GM12878 (cell line): ENCODE data around the gene ODF2L. TPM values are rescaled to one million over a fixed set of nuclear protein-coding genes. Genes with fewer than 3 reads are reported as not detected.
A peak's percentile ranks its signal among the peaks of the same experiment; 100 is the strongest.

Source experiments
- ATAC-seq: fragments of 200-7000 bp; cut with Tn5 transposase; 3 replicates; pipeline ENCODE4 v1.9.1; 2020; ENCODE audit warnings: mild to moderate bottlenecking, moderate library complexity
- BruUV-seq: library from RNA; stranded (reverse); fragments of 400-500 nt; replicated peaks from 2 replicates; lab custom pipeline; 2021; lab: Mats Ljungman, UMichigan
- CTCF ChIA-PET: fragments of 300-600 bp; sonication (Branson Sonifier 250); formaldehyde crosslinking; extraction: SDS; loops from one replicate; lab custom pipeline; 2021; ENCODE audit warnings: inconsistent platforms; lab: Yijun Ruan, JAX
- POLR2A ChIA-PET: fragments of 350-600 bp; formaldehyde crosslinking; extraction: SDS; loops from one replicate; lab custom pipeline; 2021; ENCODE audit warnings: inconsistent platforms; lab: Charles Lee
- RAD21 ChIA-PET: fragments of 300-600 bp; sonication (Branson Sonifier 250); formaldehyde crosslinking; loops from one replicate; lab custom pipeline; 2023; ENCODE audit warnings: antibody characterized with exemption; ENCODE audit not compliant: unreplicated experiment; lab: Charles Lee
- SMC1A ChIA-PET: fragments of 300-600 bp; sonication (Branson Sonifier 250); formaldehyde crosslinking; loops from one replicate; lab custom pipeline; 2023; ENCODE audit not compliant: unreplicated experiment, uncharacterized antibody; lab: Charles Lee
- DNase-seq: peaks from one replicate; pipeline ENCODE4 v3.0.0-alpha.2; 2011; ENCODE audit warnings: low read depth, low spot score
- FAIRE-seq: peaks from 3 replicates; lab custom pipeline; 2011; peaks lifted over from hg19 to GRCh38; lab: Jason Lieb, UNC
- H2AFZ ChIP-seq: 2 replicates; pipeline ENCODE4 v1.6.0; 2011; ENCODE audit warnings: low read depth, low read length, control low read depth; ENCODE audit not compliant: control insufficient read depth
- H3K27ac ChIP-seq: 2 replicates; pipeline ENCODE4 v1.5.1; 2011; ENCODE audit warnings: control low read depth; ENCODE audit not compliant: control insufficient read depth, insufficient read depth
- H3K27me3 ChIP-seq, 2 experiments: replicated peaks in 1 of 2; 2 replicates each; pipeline versions ENCODE4 v1.6.0 to v1.6.1; 2011; ENCODE audit warnings: low read length in 1 of 2; ENCODE audit not compliant: control insufficient read depth in 2 of 2, insufficient read depth in 2 of 2
- H3K36me3 ChIP-seq, 2 experiments: 2 replicates each; pipeline ENCODE4 v1.5.1; 2011; ENCODE audit warnings: low read length in 1 of 2; ENCODE audit not compliant: control insufficient read depth in 2 of 2, insufficient read depth in 2 of 2
- H3K4me1 ChIP-seq: 2 replicates; pipeline ENCODE4 v1.6.1; 2011; ENCODE audit warnings: mild to moderate bottlenecking, low read length, moderate library complexity, mixed read lengths; ENCODE audit not compliant: control insufficient read depth, insufficient read depth
- H3K4me2 ChIP-seq: 2 replicates; pipeline ENCODE4 v1.6.0; 2011; ENCODE audit warnings: control low read depth; ENCODE audit not compliant: control insufficient read depth, insufficient read depth
- H3K4me3 ChIP-seq: fragments of 200-600 bp; sonication (generic); 2 replicates; pipeline ENCODE4 v1.5.1; 2016
- H3K79me2 ChIP-seq: 2 replicates; pipeline ENCODE4 v1.6.0; 2011; ENCODE audit warnings: low read length; ENCODE audit not compliant: control insufficient read depth, insufficient read depth
- H3K9ac ChIP-seq: 2 replicates; pipeline ENCODE4 v1.8.0; 2011; ENCODE audit warnings: low read length, control low read depth, mixed read lengths; ENCODE audit not compliant: control insufficient read depth, insufficient read depth
- H3K9me3 ChIP-seq: replicated peaks from 3 replicates; pipeline ENCODE4 v1.5.1; 2011; ENCODE audit warnings: mild to moderate bottlenecking, low read length; ENCODE audit not compliant: control insufficient read depth, insufficient read depth
- H4K20me1 ChIP-seq: 2 replicates; pipeline ENCODE4 v1.6.0; 2011; ENCODE audit not compliant: control insufficient read depth, insufficient read depth
- CHD1 ChIP-seq: IDR thresholded peaks from 2 replicates; pipeline ENCODE4 v1.6.1; 2012; ENCODE audit warnings: low read depth, low read length, improper control_type of control experiment
- HDGF ChIP-seq: fragments of 450-650 bp; IDR thresholded peaks from 2 replicates; pipeline ENCODE4 v1.6.1; 2016; ENCODE audit warnings: antibody characterized with exemption
- IKZF1 ChIP-seq: fragments of 450-650 bp; conservative IDR thresholded peaks from 2 replicates; pipeline ENCODE4 v1.6.1; 2017; ENCODE audit warnings: antibody characterized with exemption, mild to moderate bottlenecking
- JUND ChIP-seq: IDR thresholded peaks from 2 replicates; pipeline ENCODE4 v1.6.1; 2012; ENCODE audit warnings: low read depth, mild to moderate bottlenecking, low read length, improper control_type of control experiment, moderate library complexity
- MEF2B ChIP-seq: fragments of 450-650 bp; IDR thresholded peaks from 2 replicates; pipeline ENCODE4 v1.6.1; 2018; ENCODE audit warnings: mild to moderate bottlenecking, moderate library complexity; ENCODE audit not compliant: partially characterized antibody, poor library complexity, severe bottlenecking
- WRNIP1 ChIP-seq: IDR thresholded peaks from 2 replicates; pipeline ENCODE4 v1.6.1; 2011; ENCODE audit warnings: low read depth, low read length, improper control_type of control experiment, borderline replicate concordance
- ZNF217 ChIP-seq: fragments of 450-650 bp; IDR thresholded peaks from 2 replicates; pipeline ENCODE4 v1.6.1; 2017; ENCODE audit warnings: antibody characterized with exemption, mild to moderate bottlenecking
- ZNF24 ChIP-seq: fragments of 450-650 bp; IDR thresholded peaks from 2 replicates; pipeline ENCODE4 v1.6.1; 2017; ENCODE audit warnings: antibody characterized with exemption, mild to moderate bottlenecking
- WGBS: methylation state at CpG from one replicate; pipeline ENCODE4 v1.1.6; 2016; ENCODE audit warnings: low lambda C conversion rate; ENCODE audit not compliant: insufficient replicate concordance, insufficient coverage; ENCODE audit errors: missing lambda C conversion rate; 5-methylcytosine and 5-hydroxymethylcytosine counted together
- in situ Hi-C: fragments of 300-500 bp; cut with MboI; formaldehyde crosslinking; loops from 9 replicates; pipeline ENCODE4 v1.14.3; 2018; ENCODE audit warnings: mixed read lengths
- intact Hi-C: fragments of 100-400 bp; cut with micrococcal nuclease; formaldehyde crosslinking; loops from one replicate; pipeline ENCODE4 v1.14.2; 2022; ENCODE audit not compliant: unreplicated experiment
- polyA plus RNA-seq, 11 experiments: library from polyadenylated mRNA; depleted of rRNA in 4 of 11; unstranded in 6 of 11; stranded (reverse) in 5 of 11; fragments of >200 nt; fragmentation: Nextera tagmentation in 4 of 11; fragmentation: Illumina TruSeq in 1 of 11; extraction: Ambion mirVana in 4 of 11; extraction: Trizol in 1 of 11; gene quantifications; 1 replicate in 1 of 11; 2 replicates in 10 of 11; pipeline versions ENCODE4 v1.2.1 to v1.2.3, GENCODE V29; 2011 to 2016; ENCODE audit warnings: inconsistent platforms in 2 of 11, missing spikeins in 2 of 11, low read depth in 1 of 11
- total RNA-seq, 4 experiments: library from RNA; depleted of rRNA in 3 of 4; stranded (reverse); fragments of >200 nt in 3 of 4; fragmentation: Illumina TruSeq in 1 of 4; extraction: Trizol in 1 of 4; gene quantifications; 2 replicates each; pipeline versions ENCODE4 v1.2.1 to v1.2.3, GENCODE V29; 2013 to 2021
- TF ChIP-seq, protein P1 (sequence below): fragments of 450-650 bp; formaldehyde crosslinking; IDR thresholded peaks from 2 replicates; pipeline ENCODE4 v1.4.0; 2020; ENCODE audit warnings: mild to moderate bottlenecking, moderate library complexity

ODF2L gene
- total and polyA plus RNA-seq, 10 of the 15 experiments (the other 5 are each of a cell fraction or from before 2014, with no cell fraction given), result 10.4 to 29.5 (median 18.5) TPM

DNA sequence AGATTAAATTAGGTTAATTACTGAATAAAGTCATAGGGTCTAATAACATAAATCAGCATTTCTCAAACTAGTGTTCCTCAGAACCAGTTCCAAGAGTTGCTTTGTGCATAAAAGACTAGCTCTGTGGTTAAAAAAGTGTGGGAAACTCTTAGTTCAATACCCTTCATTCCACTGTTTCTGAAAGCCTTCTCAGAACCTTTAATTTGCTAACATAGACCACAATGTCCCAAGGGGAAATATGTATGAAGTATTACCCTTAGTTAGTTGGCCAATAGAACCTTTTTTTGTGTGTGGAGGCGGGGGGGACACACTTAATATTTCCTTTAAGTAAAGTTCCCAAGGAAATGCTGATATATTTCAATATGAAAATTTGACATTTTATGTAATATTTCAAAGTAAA lies 20.4 kb downstream of the ODF2L start:
- Histone ChIP-seq H3K9ac (no peak overlapping the region), H3K79me2 (no peaks in the 10 kb centered on the region), H2AFZ (no peak overlapping the region), H3K27me3 (no peaks in the 10 kb centered on the region), H3K4me2 (no peak overlapping the region), H3K9me3 (peaks cover 18% of the 10 kb centered on the region; the same call in 2 of the 3 replicates), H3K4me3 (no peak overlapping the region), H4K20me1 (no peaks in the 10 kb centered on the region), H3K4me1 (no peaks in the 10 kb centered on the region), H3K27ac (no peak overlapping the region), H3K36me3 (no peaks in the 10 kb centered on the region; a peak in 1 of 4 replicates)
- ATAC-seq (no peak), FAIRE-seq (no peak), DNase-seq (no peak)
- SMC1A ChIA-PET, result interaction anchor here (1.5 kb wide), 1 partner anchor 9 kb away, joined by 6 read pairs; no protein-coding TSS in a partner anchor
- RAD21 ChIA-PET, result interaction anchor here (1.2 kb wide), 1 partner anchor 129 kb away, joined by 3 read pairs; no protein-coding TSS in a partner anchor
- CTCF ChIA-PET, result interaction anchor here (1.0 to 1.1 kb wide), 2 partner anchors 126 to 368 kb away, joined by 4 to 7 read pairs; no protein-coding TSS in a partner anchor
- POLR2A ChIA-PET, result no interaction called here
- intact Hi-C loops, result no loop called here
- 100% methylated on average over 1 of the region's 1 CpG for WGBS
- TF ChIP-seq CHD1 (no peak), WRNIP1 (no peak), JUND (no peak), MEF2B (peak; percentile 62), ZNF24 (no peak), ZNF217 (no peak), HDGF (no peak), IKZF1 (no peak)
- TF ChIP-seq, protein P1, sequence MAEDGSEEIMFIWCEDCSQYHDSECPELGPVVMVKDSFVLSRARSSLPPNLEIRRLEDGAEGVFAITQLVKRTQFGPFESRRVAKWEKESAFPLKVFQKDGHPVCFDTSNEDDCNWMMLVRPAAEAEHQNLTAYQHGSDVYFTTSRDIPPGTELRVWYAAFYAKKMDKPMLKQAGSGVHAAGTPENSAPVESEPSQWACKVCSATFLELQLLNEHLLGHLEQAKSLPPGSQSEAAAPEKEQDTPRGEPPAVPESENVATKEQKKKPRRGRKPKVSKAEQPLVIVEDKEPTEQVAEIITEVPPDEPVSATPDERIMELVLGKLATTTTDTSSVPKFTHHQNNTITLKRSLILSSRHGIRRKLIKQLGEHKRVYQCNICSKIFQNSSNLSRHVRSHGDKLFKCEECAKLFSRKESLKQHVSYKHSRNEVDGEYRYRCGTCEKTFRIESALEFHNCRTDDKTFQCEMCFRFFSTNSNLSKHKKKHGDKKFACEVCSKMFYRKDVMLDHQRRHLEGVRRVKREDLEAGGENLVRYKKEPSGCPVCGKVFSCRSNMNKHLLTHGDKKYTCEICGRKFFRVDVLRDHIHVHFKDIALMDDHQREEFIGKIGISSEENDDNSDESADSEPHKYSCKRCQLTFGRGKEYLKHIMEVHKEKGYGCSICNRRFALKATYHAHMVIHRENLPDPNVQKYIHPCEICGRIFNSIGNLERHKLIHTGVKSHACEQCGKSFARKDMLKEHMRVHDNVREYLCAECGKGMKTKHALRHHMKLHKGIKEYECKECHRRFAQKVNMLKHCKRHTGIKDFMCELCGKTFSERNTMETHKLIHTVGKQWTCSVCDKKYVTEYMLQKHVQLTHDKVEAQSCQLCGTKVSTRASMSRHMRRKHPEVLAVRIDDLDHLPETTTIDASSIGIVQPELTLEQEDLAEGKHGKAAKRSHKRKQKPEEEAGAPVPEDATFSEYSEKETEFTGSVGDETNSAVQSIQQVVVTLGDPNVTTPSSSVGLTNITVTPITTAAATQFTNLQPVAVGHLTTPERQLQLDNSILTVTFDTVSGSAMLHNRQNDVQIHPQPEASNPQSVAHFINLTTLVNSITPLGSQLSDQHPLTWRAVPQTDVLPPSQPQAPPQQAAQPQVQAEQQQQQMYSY (CRISPR knock-in tag), result no peak
- BruUV-seq, result no TSS peak
- in situ Hi-C loops, result loop anchor here (25.0 kb wide), 1 partner anchor 712 kb away; no protein-coding TSS in a partner anchor
